Measurements from ENCODE around the gene TRAF4.

DNA sequence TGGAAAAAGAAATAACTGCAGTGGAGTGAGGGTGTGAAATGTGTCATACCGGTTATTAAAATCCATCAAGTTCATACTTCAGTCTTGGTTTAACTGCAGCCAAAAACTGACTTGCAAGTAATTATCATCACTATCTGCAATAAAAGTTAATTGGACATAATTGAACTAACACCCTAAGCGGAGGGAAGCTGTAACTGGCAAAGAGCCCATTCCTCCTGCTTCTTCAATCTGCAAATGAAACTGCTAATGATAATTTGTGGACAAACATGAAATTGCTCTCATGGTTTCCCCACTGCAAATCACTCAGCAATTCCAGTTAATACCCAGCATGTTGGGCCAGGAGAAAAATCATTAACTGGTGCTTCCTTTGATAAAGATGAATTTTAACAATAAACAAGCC is 52.3 kb downstream of the TRAF4 start:
- TF ChIP-seq CTCF (IDR thresholded peaks at IDR 0.05) (no peak), EP300 (IDR thresholded peaks at IDR 0.05) (no peak), POLR2A (IDR thresholded peaks at IDR 0.05) (no peak)
